GM10266 (cell line): ENCODE measurements around the gene DDIT4.

Experiments
- DNase-seq: peaks from one replicate; pipeline ENCODE4 v3.0.0; 2012; ENCODE audit errors: extremely low spot score
- TF ChIP-seq, protein P1 (sequence below): IDR thresholded peaks from 2 replicates; pipeline ENCODE4 v1.5.1; 2012; ENCODE audit warnings: mild to moderate bottlenecking, low read depth; ENCODE audit not compliant: control insufficient read depth, insufficient read depth; ENCODE audit errors: missing control alignments

The DDIT4 gene

DNA sequence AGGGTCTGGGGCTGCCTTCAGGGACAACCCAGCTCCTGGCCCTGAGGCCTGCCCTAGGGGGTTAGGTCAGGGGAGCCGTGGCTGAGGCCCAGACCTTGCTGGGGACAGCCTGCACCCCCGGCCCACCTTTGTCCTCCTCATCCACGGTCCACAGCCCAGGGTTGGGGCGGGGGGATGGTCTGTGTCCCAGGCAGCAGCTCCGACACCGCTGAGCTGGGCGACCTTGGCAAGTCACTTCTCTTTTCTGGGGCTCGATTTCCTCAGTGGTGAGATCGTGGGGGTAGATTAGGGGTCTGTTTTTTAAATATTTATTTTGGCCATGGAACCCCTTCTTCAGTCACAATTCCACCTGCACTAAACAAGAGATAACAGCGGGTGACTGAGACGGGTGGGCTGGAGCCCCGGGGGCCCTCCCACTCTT is 50.1 kb downstream of the DDIT4 start:
- DNase-seq = no peak
- TF ChIP-seq, protein P1, sequence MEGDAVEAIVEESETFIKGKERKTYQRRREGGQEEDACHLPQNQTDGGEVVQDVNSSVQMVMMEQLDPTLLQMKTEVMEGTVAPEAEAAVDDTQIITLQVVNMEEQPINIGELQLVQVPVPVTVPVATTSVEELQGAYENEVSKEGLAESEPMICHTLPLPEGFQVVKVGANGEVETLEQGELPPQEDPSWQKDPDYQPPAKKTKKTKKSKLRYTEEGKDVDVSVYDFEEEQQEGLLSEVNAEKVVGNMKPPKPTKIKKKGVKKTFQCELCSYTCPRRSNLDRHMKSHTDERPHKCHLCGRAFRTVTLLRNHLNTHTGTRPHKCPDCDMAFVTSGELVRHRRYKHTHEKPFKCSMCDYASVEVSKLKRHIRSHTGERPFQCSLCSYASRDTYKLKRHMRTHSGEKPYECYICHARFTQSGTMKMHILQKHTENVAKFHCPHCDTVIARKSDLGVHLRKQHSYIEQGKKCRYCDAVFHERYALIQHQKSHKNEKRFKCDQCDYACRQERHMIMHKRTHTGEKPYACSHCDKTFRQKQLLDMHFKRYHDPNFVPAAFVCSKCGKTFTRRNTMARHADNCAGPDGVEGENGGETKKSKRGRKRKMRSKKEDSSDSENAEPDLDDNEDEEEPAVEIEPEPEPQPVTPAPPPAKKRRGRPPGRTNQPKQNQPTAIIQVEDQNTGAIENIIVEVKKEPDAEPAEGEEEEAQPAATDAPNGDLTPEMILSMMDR = no peak
